WI38 (cell line): ENCODE results near the gene TRIM39.

ENCODE experiments used
- H3K4me3 ChIP-seq: 2 replicates; pipeline ENCODE4 v1.5.1; 2011; ENCODE audit warnings: low read depth, mild to moderate bottlenecking, control low read depth, low read length
- TF ChIP-seq, protein P1 (sequence below): IDR thresholded peaks from 2 replicates; pipeline ENCODE4 v1.5.1; 2012; ENCODE audit warnings: low read depth, mild to moderate bottlenecking, control low read depth, low read length

The TRIM39 gene

DNA sequence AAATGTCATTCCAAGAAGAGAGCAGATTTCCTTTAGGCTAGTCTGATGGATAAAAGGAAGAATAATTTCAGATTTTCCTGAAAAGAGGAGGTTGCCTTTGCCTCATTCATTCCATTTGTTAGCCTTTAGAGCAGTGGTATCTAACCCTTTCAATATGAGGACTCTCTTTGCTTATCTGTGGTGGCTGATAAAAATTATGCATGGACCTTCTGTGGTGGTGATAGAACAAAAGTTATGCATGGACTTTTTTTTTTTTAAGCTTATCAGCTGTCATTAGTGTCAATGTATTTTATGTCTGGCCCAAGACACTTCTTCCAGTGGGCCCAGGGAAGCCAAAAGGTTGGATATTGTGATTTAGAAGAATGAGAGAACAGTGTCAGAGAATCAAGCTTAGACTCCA, 1.7 kb downstream of the TRIM39 start:
- TF ChIP-seq, protein P1, sequence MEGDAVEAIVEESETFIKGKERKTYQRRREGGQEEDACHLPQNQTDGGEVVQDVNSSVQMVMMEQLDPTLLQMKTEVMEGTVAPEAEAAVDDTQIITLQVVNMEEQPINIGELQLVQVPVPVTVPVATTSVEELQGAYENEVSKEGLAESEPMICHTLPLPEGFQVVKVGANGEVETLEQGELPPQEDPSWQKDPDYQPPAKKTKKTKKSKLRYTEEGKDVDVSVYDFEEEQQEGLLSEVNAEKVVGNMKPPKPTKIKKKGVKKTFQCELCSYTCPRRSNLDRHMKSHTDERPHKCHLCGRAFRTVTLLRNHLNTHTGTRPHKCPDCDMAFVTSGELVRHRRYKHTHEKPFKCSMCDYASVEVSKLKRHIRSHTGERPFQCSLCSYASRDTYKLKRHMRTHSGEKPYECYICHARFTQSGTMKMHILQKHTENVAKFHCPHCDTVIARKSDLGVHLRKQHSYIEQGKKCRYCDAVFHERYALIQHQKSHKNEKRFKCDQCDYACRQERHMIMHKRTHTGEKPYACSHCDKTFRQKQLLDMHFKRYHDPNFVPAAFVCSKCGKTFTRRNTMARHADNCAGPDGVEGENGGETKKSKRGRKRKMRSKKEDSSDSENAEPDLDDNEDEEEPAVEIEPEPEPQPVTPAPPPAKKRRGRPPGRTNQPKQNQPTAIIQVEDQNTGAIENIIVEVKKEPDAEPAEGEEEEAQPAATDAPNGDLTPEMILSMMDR, result no peak
- no peak overlapping the region for H3K4me3 ChIP-seq

DNA sequence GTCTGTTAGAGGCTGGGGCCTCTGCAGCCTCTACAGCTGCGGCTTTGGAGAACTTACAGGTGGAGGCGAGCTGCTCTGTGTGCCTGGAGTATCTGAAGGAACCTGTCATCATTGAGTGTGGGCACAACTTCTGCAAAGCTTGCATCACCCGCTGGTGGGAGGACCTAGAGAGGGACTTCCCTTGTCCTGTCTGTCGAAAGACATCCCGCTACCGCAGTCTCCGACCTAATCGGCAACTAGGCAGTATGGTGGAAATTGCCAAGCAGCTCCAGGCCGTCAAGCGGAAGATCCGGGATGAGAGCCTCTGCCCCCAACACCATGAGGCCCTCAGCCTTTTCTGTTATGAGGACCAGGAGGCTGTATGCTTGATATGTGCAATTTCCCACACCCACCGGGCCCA, 2.6 kb downstream of the TRIM39 start:
- H3K4me3 ChIP-seq, result no peak overlapping the region
- TF ChIP-seq, protein P1, result no peak

DNA sequence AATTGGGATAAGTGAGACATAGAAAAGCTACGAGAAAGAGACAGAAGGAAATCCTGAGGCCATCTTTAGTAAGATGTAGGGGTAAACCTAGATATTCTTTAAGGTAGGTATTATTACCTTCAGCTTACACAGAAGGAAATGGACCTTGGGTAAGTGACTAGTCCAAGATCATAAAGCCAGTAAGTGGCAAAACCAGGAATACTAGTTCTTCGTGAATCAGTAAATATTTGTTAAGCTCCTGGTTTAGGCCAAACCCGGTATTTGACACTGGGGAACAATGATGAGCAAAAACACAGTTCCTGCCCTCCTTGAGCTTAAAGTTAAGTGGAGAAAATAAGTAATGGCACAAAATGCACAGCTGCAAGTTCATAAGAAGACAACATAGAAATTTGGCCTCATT, 5.3 kb downstream of the TRIM39 start:
- TF ChIP-seq, protein P1, result no peak
- H3K4me3 ChIP-seq, result no peak overlapping the region

DNA sequence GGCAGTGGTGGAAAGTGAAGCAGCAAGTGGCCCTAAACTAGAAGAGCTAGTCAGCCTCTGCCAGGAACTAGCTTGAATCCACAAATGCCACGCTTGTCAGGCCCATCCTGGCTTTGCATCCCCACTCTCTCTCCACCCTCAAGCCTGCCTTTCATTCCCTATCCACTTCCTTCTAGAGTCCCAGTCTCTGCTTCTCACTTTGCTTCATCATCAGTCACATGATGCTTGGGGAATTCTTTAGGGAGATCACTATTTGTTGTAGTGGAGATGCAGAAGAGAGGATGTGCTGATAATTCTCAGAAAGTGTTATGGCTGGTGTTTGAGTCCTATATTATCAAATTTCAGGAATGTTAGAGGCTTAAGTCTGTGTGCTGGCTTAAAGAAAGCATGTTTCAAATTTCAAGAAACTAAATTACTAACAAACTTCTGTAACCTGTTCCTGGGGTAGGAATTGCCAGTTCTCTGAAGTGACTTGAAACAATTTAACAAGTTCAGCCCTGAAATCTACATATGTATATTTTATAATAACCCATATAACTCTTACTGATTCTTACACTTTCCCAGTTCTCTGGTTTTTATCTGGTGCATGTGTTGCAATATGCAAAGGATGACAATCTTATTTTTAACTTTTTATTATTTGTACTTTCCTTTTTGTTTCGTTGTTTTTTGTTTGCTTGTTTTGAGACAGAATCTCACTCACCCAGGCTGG, 7.5 kb downstream of the TRIM39 start:
- H3K4me3 ChIP-seq, result no peak overlapping the region
- TF ChIP-seq, protein P1, result no peak

DNA sequence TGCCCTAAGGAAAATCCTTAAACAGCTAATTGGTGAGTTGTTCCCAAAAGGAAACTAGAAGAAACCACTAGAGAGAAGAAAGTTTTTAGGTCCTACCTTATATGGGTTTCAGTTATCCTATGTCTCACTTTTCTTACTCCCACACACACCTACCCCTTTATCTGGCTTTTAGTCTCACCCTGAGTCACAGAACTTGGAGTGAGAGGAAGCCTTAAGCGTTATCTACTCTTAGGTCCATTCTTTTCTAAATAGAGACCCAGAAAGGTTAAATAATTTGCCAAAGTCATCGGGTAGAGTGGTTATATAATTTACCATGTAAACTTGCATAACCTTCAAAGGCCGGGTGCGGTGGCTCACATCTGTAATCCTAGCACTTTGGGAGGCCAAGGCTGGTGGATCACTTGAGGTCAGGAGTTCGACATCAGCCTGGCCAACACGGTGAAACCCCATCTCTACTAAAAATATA, 13.9 kb downstream of the TRIM39 start:
- TF ChIP-seq, protein P1, result no peak
- no peak overlapping the region for H3K4me3 ChIP-seq

DNA sequence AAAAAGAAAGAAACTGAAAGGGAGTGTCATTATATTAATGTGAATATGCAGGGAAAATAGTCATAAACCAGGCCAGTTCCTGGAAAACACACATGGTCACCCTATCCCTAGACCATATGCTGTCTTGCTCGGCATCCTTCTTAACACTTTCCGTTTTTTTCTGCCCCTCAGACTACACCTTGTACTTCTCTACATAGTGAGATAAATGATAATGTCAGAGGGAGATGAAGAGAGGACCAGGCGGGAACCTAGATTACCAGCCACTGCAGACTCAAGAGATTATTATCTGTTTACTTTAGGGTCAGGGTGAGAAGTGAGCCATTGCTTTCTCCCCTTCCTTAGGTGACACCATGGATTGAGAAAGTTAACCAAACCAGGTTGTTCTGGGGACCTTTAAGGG, 14.5 kb downstream of the TRIM39 start:
- no peak overlapping the region for H3K4me3 ChIP-seq
- TF ChIP-seq, protein P1, result no peak

DNA sequence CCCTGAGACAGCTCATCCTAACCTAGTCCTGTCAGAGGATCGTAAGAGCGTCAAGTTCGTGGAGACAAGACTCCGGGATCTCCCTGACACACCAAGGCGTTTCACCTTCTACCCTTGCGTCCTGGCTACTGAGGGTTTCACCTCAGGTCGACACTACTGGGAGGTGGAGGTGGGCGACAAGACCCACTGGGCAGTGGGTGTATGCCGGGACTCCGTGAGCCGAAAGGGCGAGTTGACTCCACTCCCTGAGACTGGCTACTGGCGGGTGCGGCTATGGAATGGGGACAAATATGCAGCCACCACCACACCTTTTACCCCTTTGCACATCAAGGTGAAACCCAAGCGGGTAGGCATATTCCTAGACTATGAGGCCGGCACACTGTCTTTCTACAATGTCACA, 15.0 kb downstream of the TRIM39 start:
- TF ChIP-seq, protein P1, result no peak
- no peak overlapping the region for H3K4me3 ChIP-seq
